SK-N-MC (cell line): ENCODE data around the gene WASF3.

Experiments
- EZH2 ChIP-seq: fragments of 200-600 bp; sonication (generic); IDR thresholded peaks from one replicate; pipeline ENCODE4 v1.6.1; 2017; ENCODE audit warnings: antibody characterized with exemption
- FOXP2 ChIP-seq: optimal IDR thresholded peaks from 2 replicates; pipeline ENCODE3; 2011; ENCODE audit warnings: mild to moderate bottlenecking, moderate library complexity; ENCODE audit not compliant: insufficient read depth; ENCODE audit errors: extremely low read length, control extremely low read depth
- POLR2AphosphoS5 ChIP-seq: IDR thresholded peaks from 2 replicates; pipeline ENCODE4 v1.6.1; 2012; ENCODE audit warnings: mild to moderate bottlenecking, low read depth, low read length, borderline replicate concordance

- TF ChIP-seq POLR2AphosphoS5 (no peak), EZH2 (no peak), FOXP2 (no peak)
These were observed 43.6 kb upstream of the WASF3 start for GRCh38 chr13:26513931-26514330.
